A549 (cell line): Measurements from ENCODE around the gene SLC48A1. TPM values are rescaled to one million over a fixed set of nuclear protein-coding genes. Genes with fewer than 3 reads are reported as not detected.

ENCODE experiments used
- ATAC-seq, 2 experiments: fragments of 200-7000 bp in 1 of 2; fragments of >200 bp in 1 of 2; cut with Nextera tagmentation in 1 of 2; cut with Tn5 transposase in 1 of 2; 3 replicates each; pipeline versions ENCODE4 v1.8.0 to v1.9.1; 2018 to 2020; ENCODE audit warnings: mild to moderate bottlenecking in 1 of 2, moderate library complexity in 1 of 2
- CTCF ChIA-PET: fragments of 300-600 bp; sonication (Branson Sonifier 250); formaldehyde crosslinking; extraction: SDS; loops from one replicate; lab custom pipeline; 2021; ENCODE audit warnings: antibody characterized with exemption, inconsistent platforms; lab: Yijun Ruan, JAX
- POLR2A ChIA-PET: fragments of 350-600 bp; formaldehyde crosslinking; extraction: SDS; loops from one replicate; lab custom pipeline; 2021; ENCODE audit warnings: antibody characterized with exemption, inconsistent platforms; lab: Yijun Ruan, JAX
- DNase-seq, 2 experiments: peaks; one replicate each; pipeline versions ENCODE4 v3.0.0 to v3.0.0-alpha.2; 2011 to 2016; ENCODE audit warnings: low read depth in 1 of 2, low spot score in 1 of 2
- FAIRE-seq: peaks from 2 replicates; lab custom pipeline; 2011; peaks lifted over from hg19 to GRCh38; lab: Jason Lieb, UNC
- H3K27ac ChIP-seq, 2 experiments: fragments of >200 bp; sonication (Bioruptor Twin); formaldehyde crosslinking; 3 replicates each; pipeline ENCODE4 v1.5.1; 2016 to 2017
- H3K4me1 ChIP-seq: fragments of >200 bp; sonication (Bioruptor Twin); formaldehyde crosslinking; 3 replicates; pipeline ENCODE4 v1.6.1; 2016
- H3K4me2 ChIP-seq: fragments of >200 bp; sonication (Bioruptor Twin); formaldehyde crosslinking; 3 replicates; pipeline ENCODE4 v1.6.1; 2016
- H3K4me3 ChIP-seq: fragments of >200 bp; sonication (Bioruptor Twin); formaldehyde crosslinking; 3 replicates; pipeline ENCODE4 v1.5.1; 2016
- H3K9me3 ChIP-seq: fragments of >200 bp; sonication (Bioruptor Twin); formaldehyde crosslinking; 3 replicates; pipeline ENCODE4 v1.6.1; 2016
- CBX2 ChIP-seq: fragments of 200-600 bp; sonication (generic); IDR thresholded peaks from 2 replicates; pipeline ENCODE4 v1.6.1; 2016; ENCODE audit warnings: low read depth, mild to moderate bottlenecking, borderline replicate concordance
- CBX8 ChIP-seq: fragments of 200-600 bp; sonication (generic); IDR thresholded peaks from 2 replicates; pipeline ENCODE4 v1.6.1; 2016
- EHF ChIP-seq: fragments of 250-450 bp; sonication (Bioruptor Pico); IDR thresholded peaks from 2 replicates; pipeline ENCODE4 v1.5.0; 2020; ENCODE audit warnings: mild to moderate bottlenecking
- EP300 ChIP-seq, 2 experiments: fragments of >200 bp; sonication (Bioruptor Twin); formaldehyde crosslinking; IDR thresholded peaks; 2 replicates in 1 of 2; 3 replicates in 1 of 2; pipeline ENCODE4 v1.6.1; 2016 to 2017
- FOSL2 ChIP-seq, 2 experiments: fragments of 450-650 bp in 1 of 2; fragments of >200 bp in 1 of 2; sonication (Bioruptor Twin) in 1 of 2; formaldehyde crosslinking; IDR thresholded peaks; 2 replicates each; pipeline versions ENCODE4 v1.5.0 to v1.6.1; 2016 to 2020; ENCODE audit warnings: mild to moderate bottlenecking in 1 of 2, moderate library complexity in 1 of 2
- GATA3 ChIP-seq: IDR thresholded peaks from 2 replicates; pipeline ENCODE4 v1.6.1; 2012; ENCODE audit warnings: borderline replicate concordance
- HOXA7 ChIP-seq: fragments of 250-450 bp; sonication (Bioruptor Pico); IDR thresholded peaks from 2 replicates; pipeline ENCODE4 v1.5.0; 2020; ENCODE audit warnings: mild to moderate bottlenecking, moderate library complexity
- HOXB13 ChIP-seq: fragments of 250-450 bp; sonication (Bioruptor Pico); IDR thresholded peaks from 2 replicates; pipeline ENCODE4 v1.5.0; 2020; ENCODE audit warnings: low read depth, mild to moderate bottlenecking, moderate library complexity
- HOXB5 ChIP-seq: fragments of 250-450 bp; sonication (Bioruptor Pico); IDR thresholded peaks from 2 replicates; pipeline ENCODE4 v1.5.0; 2020; ENCODE audit warnings: mild to moderate bottlenecking, moderate library complexity
- KDM1A ChIP-seq: fragments of 200-600 bp; sonication (generic); IDR thresholded peaks from 2 replicates; pipeline ENCODE4 v1.6.1; 2016; ENCODE audit warnings: low read depth, mild to moderate bottlenecking
- MAFK ChIP-seq: fragments of 450-650 bp; IDR thresholded peaks from 2 replicates; pipeline ENCODE4 v1.6.1; 2014; ENCODE audit not compliant: partially characterized antibody
- MAZ ChIP-seq: fragments of 150-350 bp; IDR thresholded peaks from 2 replicates; pipeline ENCODE4 v1.6.1; 2014; ENCODE audit warnings: antibody characterized with exemption, low read depth, low read length, borderline replicate concordance
- NR3C1 ChIP-seq: fragments of >200 bp; sonication (Bioruptor Twin); formaldehyde crosslinking; IDR thresholded peaks from 3 replicates; pipeline ENCODE4 v1.6.1; 2017
- POLR2A ChIP-seq: IDR thresholded peaks from 2 replicates; pipeline ENCODE4 v1.6.1; 2012; ENCODE audit warnings: mild to moderate bottlenecking, low read length
- RAD21 ChIP-seq, 2 experiments: fragments of >200 bp in 1 of 2; sonication (Bioruptor Twin) in 1 of 2; formaldehyde crosslinking in 1 of 2; IDR thresholded peaks in 1 of 2; conservative IDR thresholded peaks in 1 of 2; 2 replicates in 1 of 2; 3 replicates in 1 of 2; pipeline ENCODE4 v1.6.1; 2012 to 2018; ENCODE audit warnings: inconsistent platforms in 1 of 2
- RCOR1 ChIP-seq: fragments of 150-350 bp; IDR thresholded peaks from 2 replicates; pipeline ENCODE4 v1.6.1; 2014; ENCODE audit warnings: antibody characterized with exemption, low read length, low read depth
- RFX5 ChIP-seq: fragments of 450-650 bp; IDR thresholded peaks from 2 replicates; pipeline ENCODE4 v1.7.1; 2014; ENCODE audit warnings: antibody characterized with exemption, mild to moderate bottlenecking, moderate library complexity
- RNF2 ChIP-seq: fragments of 200-600 bp; sonication (generic); IDR thresholded peaks from 2 replicates; pipeline ENCODE4 v1.6.1; 2016; ENCODE audit warnings: low read depth, mild to moderate bottlenecking, antibody characterized with exemption, moderate library complexity, borderline replicate concordance
- SMC3 ChIP-seq: fragments of >200 bp; sonication (Bioruptor Twin); formaldehyde crosslinking; IDR thresholded peaks from 3 replicates; pipeline ENCODE4 v1.6.1; 2018; ENCODE audit warnings: inconsistent platforms
- SREBF2 ChIP-seq: fragments of 450-650 bp; IDR thresholded peaks from 2 replicates; pipeline ENCODE4 v1.6.1; 2014; ENCODE audit warnings: mild to moderate bottlenecking, moderate library complexity
- TFCP2L1 ChIP-seq: fragments of 250-450 bp; sonication (Bioruptor Pico); IDR thresholded peaks from 2 replicates; pipeline ENCODE4 v1.5.0; 2021; ENCODE audit warnings: mild to moderate bottlenecking
- TP53 ChIP-seq: fragments of 250-450 bp; sonication (Bioruptor Pico); IDR thresholded peaks from 2 replicates; pipeline ENCODE4 v1.5.0; 2021; ENCODE audit warnings: mild to moderate bottlenecking, moderate library complexity
- ZFP36 ChIP-seq: fragments of 450-650 bp; IDR thresholded peaks from 2 replicates; pipeline ENCODE4 v1.6.1; 2014; ENCODE audit warnings: borderline replicate concordance; ENCODE audit not compliant: partially characterized antibody
- ZNF302 ChIP-seq: fragments of 250-450 bp; sonication (Bioruptor Pico); IDR thresholded peaks from 2 replicates; pipeline ENCODE4 v1.9.0; 2021; ENCODE audit warnings: inconsistent platforms, mild to moderate bottlenecking, moderate library complexity
- WGBS: methylation state at CpG from one replicate; pipeline ENCODE4 v1.1.6; 2017; ENCODE audit errors: missing lambda C conversion rate; 5-methylcytosine and 5-hydroxymethylcytosine counted together
- polyA plus RNA-seq, 4 experiments: library from polyadenylated mRNA; depleted of rRNA in 3 of 4; stranded (reverse); fragments of >200 nt; fragmentation: RNase III in 1 of 4; extraction: RNeasy Plus Mini Kit Qiagen cat#74134 plus additional on column Dnase treatment in 1 of 4; gene quantifications; 2 replicates in 3 of 4; 3 replicates in 1 of 4; pipeline ENCODE4 v1.2.3, GENCODE V29; 2011 to 2017
- TF ChIP-seq, protein P1 (sequence below): fragments of 250-450 bp; sonication (Bioruptor Pico); IDR thresholded peaks from 2 replicates; pipeline ENCODE4 v1.5.0; 2021; ENCODE audit warnings: mild to moderate bottlenecking, moderate library complexity, borderline replicate concordance
- TF ChIP-seq, protein P2 (sequence below): IDR thresholded peaks from 2 replicates; pipeline ENCODE4 v1.6.1; 2012; ENCODE audit warnings: low read depth, borderline replicate concordance
- TF ChIP-seq, protein P3 (sequence below): fragments of 150-350 bp; IDR thresholded peaks from 2 replicates; pipeline ENCODE4 v1.6.1; 2014; ENCODE audit warnings: low read depth, mild to moderate bottlenecking, low read length
- TF ChIP-seq, protein P4 (sequence below): fragments of 250-450 bp; sonication (Bioruptor Pico); IDR thresholded peaks from 2 replicates; pipeline ENCODE4 v1.5.0; 2020; ENCODE audit warnings: low read depth, mild to moderate bottlenecking, moderate library complexity
- TF ChIP-seq, protein P5 (sequence below): fragments of 450-650 bp; IDR thresholded peaks from 2 replicates; pipeline ENCODE4 v1.6.1; 2014; ENCODE audit warnings: antibody characterized with exemption
- TF ChIP-seq, protein P6 (sequence below): fragments of 200-600 bp; sonication (generic); IDR thresholded peaks from 2 replicates; pipeline ENCODE4 v1.6.1; 2016; ENCODE audit warnings: antibody characterized with exemption, mild to moderate bottlenecking, moderate library complexity

The SLC48A1 gene
- polyA plus RNA-seq, 2 of the 4 experiments (the other 2 are of a cell fraction) = 25.1 to 32.6 TPM

DNA sequence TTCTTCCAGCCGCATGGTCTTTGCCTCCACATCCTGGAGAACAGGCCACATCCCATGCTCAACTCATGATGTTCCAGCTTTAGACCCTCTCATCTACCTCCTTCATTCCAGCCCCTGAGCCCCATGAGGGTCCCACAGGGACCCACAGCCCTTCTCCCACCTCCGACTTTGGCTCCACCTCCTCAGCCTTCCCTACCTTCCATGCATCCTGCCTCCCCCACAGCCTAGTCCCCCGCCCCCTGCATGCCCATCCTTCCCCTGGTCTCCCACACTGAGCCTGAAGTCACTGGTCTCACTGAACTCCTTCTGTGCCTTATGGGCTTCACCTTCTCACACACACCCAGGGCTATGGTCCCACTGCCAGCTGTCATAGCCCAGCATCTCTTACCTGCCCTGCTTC is 24.1 kb upstream of the SLC48A1 start:
- Histone ChIP-seq H3K4me3 (no peak overlapping the region), H3K9me3 (no peaks in the 10 kb centered on the region), H3K4me1 (peaks cover 24% of the 10 kb centered on the region), H3K27ac (no peak overlapping the region), H3K4me2 (no peak overlapping the region)
- 74% methylated on average over 3 of the region's 3 CpGs for WGBS
- no peak for FAIRE-seq
- CTCF ChIA-PET = interaction anchor here (1.5 to 43.9 kb wide), 4 partner anchors 10 to 94 kb away, joined by 7 to 1399 read pairs (median 136); partner anchors contain the start of genes RAPGEF3 and SLC48A1
- POLR2A ChIA-PET = no interaction called here
- TF ChIP-seq MAZ (no peak), SMC3 (no peak), KDM1A (no peak), GATA3 (no peak), CBX8 (no peak), FOSL2 (IDR thresholded peaks at IDR 0.05) (no peak), FOSL2 (CRISPR knock-in tag; IDR thresholded peaks at IDR 0.05) (no peak), EHF (CRISPR knock-in tag) (no peak), EP300 (IDR thresholded peaks at IDR 0.05) (no peak), RFX5 (no peak), RNF2 (no peak), CBX2 (no peak), POLR2A (no peak), TP53 (CRISPR knock-in tag) (no peak), HOXB13 (no peak), RAD21 (conservative IDR thresholded peaks at IDR 0.05 in 1 of 2, IDR thresholded peaks at IDR 0.05 in 1 of 2) (no peak), TFCP2L1 (no peak), RCOR1 (no peak)
- TF ChIP-seq, protein P1, sequence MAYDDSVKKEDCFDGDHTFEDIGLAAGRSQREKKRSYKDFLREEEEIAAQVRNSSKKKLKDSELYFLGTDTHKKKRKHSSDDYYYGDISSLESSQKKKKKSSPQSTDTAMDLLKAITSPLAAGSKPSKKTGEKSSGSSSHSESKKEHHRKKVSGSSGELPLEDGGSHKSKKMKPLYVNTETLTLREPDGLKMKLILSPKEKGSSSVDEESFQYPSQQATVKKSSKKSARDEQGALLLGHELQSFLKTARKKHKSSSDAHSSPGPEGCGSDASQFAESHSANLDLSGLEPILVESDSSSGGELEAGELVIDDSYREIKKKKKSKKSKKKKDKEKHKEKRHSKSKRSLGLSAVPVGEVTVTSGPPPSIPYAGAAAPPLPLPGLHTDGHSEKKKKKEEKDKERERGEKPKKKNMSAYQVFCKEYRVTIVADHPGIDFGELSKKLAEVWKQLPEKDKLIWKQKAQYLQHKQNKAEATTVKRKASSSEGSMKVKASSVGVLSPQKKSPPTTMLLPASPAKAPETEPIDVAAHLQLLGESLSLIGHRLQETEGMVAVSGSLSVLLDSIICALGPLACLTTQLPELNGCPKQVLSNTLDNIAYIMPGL (CRISPR knock-in tag) = no peak
- TF ChIP-seq, protein P2, sequence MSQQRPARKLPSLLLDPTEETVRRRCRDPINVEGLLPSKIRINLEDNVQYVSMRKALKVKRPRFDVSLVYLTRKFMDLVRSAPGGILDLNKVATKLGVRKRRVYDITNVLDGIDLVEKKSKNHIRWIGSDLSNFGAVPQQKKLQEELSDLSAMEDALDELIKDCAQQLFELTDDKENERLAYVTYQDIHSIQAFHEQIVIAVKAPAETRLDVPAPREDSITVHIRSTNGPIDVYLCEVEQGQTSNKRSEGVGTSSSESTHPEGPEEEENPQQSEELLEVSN = no peak
- TF ChIP-seq, protein P3, sequence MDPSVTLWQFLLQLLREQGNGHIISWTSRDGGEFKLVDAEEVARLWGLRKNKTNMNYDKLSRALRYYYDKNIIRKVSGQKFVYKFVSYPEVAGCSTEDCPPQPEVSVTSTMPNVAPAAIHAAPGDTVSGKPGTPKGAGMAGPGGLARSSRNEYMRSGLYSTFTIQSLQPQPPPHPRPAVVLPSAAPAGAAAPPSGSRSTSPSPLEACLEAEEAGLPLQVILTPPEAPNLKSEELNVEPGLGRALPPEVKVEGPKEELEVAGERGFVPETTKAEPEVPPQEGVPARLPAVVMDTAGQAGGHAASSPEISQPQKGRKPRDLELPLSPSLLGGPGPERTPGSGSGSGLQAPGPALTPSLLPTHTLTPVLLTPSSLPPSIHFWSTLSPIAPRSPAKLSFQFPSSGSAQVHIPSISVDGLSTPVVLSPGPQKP = no peak
- DNase-seq = no peak
- ATAC-seq = no peak

DNA sequence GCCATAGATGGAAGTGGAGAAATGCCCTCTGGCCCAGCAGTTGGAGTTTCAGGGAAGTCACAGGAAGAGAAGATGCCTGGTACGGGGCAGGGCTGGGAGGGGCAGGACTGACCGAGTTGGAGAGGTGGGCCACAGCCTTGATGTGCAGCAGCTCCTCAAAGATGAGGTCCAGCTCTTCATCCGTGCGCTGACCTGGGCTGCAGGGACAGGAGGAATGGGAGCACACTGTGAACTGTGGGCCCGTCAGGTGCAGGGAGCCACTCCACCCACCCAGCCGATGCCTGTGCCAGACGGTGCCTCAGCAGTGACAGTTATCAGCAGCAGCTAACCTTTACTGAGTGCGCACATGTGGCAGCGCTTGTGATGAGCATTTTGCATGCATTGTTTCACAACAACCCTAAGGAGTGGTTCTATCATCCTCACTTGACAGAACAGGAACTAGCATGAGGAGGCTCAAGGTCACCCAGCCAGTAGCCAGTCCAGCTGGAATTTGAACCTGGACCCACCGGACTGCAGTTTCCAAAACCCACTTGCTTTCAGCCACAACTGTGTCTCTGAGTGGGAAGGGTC is 22.7 kb upstream of the SLC48A1 start:
- H3K27ac ChIP-seq = no peak overlapping the region
- TF ChIP-seq EP300 (IDR thresholded peaks at IDR 0.05) (no peak), HOXA7 (CRISPR knock-in tag) (no peak), GATA3 (no peak), MAFK (no peak), ZNF302 (CRISPR knock-in tag) (no peak), ZFP36 (no peak), NR3C1 (no peak), SREBF2 (no peak), POLR2A (no peak), HOXB5 (no peak)
- TF ChIP-seq, protein P4, sequence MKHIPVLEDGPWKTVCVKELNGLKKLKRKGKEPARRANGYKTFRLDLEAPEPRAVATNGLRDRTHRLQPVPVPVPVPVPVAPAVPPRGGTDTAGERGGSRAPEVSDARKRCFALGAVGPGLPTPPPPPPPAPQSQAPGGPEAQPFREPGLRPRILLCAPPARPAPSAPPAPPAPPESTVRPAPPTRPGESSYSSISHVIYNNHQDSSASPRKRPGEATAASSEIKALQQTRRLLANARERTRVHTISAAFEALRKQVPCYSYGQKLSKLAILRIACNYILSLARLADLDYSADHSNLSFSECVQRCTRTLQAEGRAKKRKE (CRISPR knock-in tag) = no peak
- TF ChIP-seq, protein P5, sequence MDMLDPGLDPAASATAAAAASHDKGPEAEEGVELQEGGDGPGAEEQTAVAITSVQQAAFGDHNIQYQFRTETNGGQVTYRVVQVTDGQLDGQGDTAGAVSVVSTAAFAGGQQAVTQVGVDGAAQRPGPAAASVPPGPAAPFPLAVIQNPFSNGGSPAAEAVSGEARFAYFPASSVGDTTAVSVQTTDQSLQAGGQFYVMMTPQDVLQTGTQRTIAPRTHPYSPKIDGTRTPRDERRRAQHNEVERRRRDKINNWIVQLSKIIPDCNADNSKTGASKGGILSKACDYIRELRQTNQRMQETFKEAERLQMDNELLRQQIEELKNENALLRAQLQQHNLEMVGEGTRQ = no peak
- TF ChIP-seq, protein P6, sequence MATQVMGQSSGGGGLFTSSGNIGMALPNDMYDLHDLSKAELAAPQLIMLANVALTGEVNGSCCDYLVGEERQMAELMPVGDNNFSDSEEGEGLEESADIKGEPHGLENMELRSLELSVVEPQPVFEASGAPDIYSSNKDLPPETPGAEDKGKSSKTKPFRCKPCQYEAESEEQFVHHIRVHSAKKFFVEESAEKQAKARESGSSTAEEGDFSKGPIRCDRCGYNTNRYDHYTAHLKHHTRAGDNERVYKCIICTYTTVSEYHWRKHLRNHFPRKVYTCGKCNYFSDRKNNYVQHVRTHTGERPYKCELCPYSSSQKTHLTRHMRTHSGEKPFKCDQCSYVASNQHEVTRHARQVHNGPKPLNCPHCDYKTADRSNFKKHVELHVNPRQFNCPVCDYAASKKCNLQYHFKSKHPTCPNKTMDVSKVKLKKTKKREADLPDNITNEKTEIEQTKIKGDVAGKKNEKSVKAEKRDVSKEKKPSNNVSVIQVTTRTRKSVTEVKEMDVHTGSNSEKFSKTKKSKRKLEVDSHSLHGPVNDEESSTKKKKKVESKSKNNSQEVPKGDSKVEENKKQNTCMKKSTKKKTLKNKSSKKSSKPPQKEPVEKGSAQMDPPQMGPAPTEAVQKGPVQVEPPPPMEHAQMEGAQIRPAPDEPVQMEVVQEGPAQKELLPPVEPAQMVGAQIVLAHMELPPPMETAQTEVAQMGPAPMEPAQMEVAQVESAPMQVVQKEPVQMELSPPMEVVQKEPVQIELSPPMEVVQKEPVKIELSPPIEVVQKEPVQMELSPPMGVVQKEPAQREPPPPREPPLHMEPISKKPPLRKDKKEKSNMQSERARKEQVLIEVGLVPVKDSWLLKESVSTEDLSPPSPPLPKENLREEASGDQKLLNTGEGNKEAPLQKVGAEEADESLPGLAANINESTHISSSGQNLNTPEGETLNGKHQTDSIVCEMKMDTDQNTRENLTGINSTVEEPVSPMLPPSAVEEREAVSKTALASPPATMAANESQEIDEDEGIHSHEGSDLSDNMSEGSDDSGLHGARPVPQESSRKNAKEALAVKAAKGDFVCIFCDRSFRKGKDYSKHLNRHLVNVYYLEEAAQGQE = no peak

More for the DNA sequence above, 22.7 kb upstream of the SLC48A1 start:
- H3K4me1 ChIP-seq = peaks cover 27% of the 10 kb centered on the region
- CTCF ChIA-PET = interaction anchor here (0.6 to 43.9 kb wide), 5 partner anchors 9 to 88 kb away, joined by 3 to 1399 read pairs (median 11); partner anchors contain the start of genes RAPGEF3 and SLC48A1
- ATAC-seq = no peak
- H3K4me3 ChIP-seq = no peak overlapping the region
- POLR2A ChIA-PET = no interaction called here
- FAIRE-seq = no peak
- H3K4me2 ChIP-seq = no peak overlapping the region
- no peaks in the 10 kb centered on the region for H3K9me3 ChIP-seq
- 85% methylated on average over 10 of the region's 10 CpGs for WGBS
- no peak for DNase-seq
